Neuronal stem cell (in vitro differentiated cells): ENCODE measurements around the gene KCNA10.
A peak's percentile ranks its signal among the peaks of the same experiment; 100 is the strongest.

Source experiments
- DNase-seq: peaks from one replicate; pipeline ENCODE4 v3.0.0-alpha.2; 2013; ENCODE audit warnings: low spot score
- H2AFZ ChIP-seq: one replicate; pipeline ENCODE4 v1.6.1; 2013; ENCODE audit warnings: mild to moderate bottlenecking, low read length, inconsistent platforms
- H2AK5ac ChIP-seq: 2 replicates; pipeline ENCODE4 v1.6.1; 2013; ENCODE audit warnings: low read depth, mild to moderate bottlenecking, inconsistent platforms, low read length, moderate library complexity, mixed read lengths
- H2BK120ac ChIP-seq: 2 replicates; pipeline ENCODE4 v1.6.1; 2013; ENCODE audit warnings: low read depth, mild to moderate bottlenecking, inconsistent platforms, low read length, moderate library complexity, mixed read lengths
- H2BK12ac ChIP-seq: one replicate; pipeline ENCODE4 v1.6.1; 2013; ENCODE audit warnings: low read length, inconsistent platforms
- H2BK15ac ChIP-seq: 2 replicates; pipeline ENCODE4 v1.6.1; 2013; ENCODE audit warnings: mild to moderate bottlenecking, low read length, inconsistent platforms, mixed read lengths
- H2BK5ac ChIP-seq: one replicate; pipeline ENCODE4 v1.6.1; 2013; ENCODE audit warnings: inconsistent platforms, mild to moderate bottlenecking, low read length, moderate library complexity
- H3K14ac ChIP-seq: one replicate; pipeline ENCODE4 v1.6.1; 2013; ENCODE audit warnings: low read length, inconsistent platforms
- H3K18ac ChIP-seq: 2 replicates; pipeline ENCODE4 v1.6.1; 2013; ENCODE audit warnings: low read length, inconsistent platforms
- H3K23ac ChIP-seq: 2 replicates; pipeline ENCODE4 v1.6.1; 2013; ENCODE audit warnings: low read depth, mild to moderate bottlenecking, mixed read lengths, low read length, inconsistent platforms; ENCODE audit not compliant: poor library complexity
- H3K27ac ChIP-seq: replicated peaks from 3 replicates; pipeline ENCODE4 v1.5.1; 2013; ENCODE audit warnings: low read length, inconsistent platforms
- H3K27me3 ChIP-seq, 3 experiments: 2 replicates each; pipeline ENCODE4 v1.6.1; 2013; ENCODE audit warnings: low read length in 3 of 3, mild to moderate bottlenecking in 2 of 3, inconsistent platforms in 1 of 3, low read depth in 1 of 3, mixed read lengths in 1 of 3, moderate library complexity in 1 of 3; ENCODE audit not compliant: control insufficient read depth in 3 of 3, insufficient read depth in 3 of 3
- H3K36me3 ChIP-seq, 2 donors: replicated peaks in 1 of 2; 2 replicates each; pipeline ENCODE4 v1.6.1; 2013; ENCODE audit warnings: low read length in 2 of 2; ENCODE audit not compliant: control insufficient read depth in 2 of 2, insufficient read depth in 2 of 2
- H3K4ac ChIP-seq: 2 replicates; pipeline ENCODE4 v1.6.1; 2013; ENCODE audit warnings: inconsistent platforms, mild to moderate bottlenecking, low read length, moderate library complexity
- H3K4me1 ChIP-seq, 2 donors: 1 replicate in 1 of 2; 2 replicates in 1 of 2; pipeline ENCODE4 v1.6.1; 2013; ENCODE audit warnings: low read length in 2 of 2, low read depth in 1 of 2; ENCODE audit not compliant: control insufficient read depth in 2 of 2, insufficient read depth in 1 of 2
- H3K4me2 ChIP-seq: one replicate; pipeline ENCODE4 v1.6.1; 2013; ENCODE audit warnings: mild to moderate bottlenecking, low read length, inconsistent platforms; ENCODE audit not compliant: insufficient read depth, poor library complexity, severe bottlenecking
- H3K4me3 ChIP-seq, 2 donors: 2 replicates each; pipeline ENCODE4 v1.5.1; 2013; ENCODE audit warnings: low read length in 2 of 2, mild to moderate bottlenecking in 2 of 2, inconsistent platforms in 1 of 2, moderate library complexity in 1 of 2
- H3K79me1 ChIP-seq: one replicate; pipeline ENCODE4 v1.6.1; 2013; ENCODE audit warnings: low read depth, mild to moderate bottlenecking, inconsistent platforms, low read length, moderate library complexity
- H3K9ac ChIP-seq: one replicate; pipeline ENCODE4 v1.6.1; 2013; ENCODE audit warnings: mild to moderate bottlenecking, low read depth, low read length, inconsistent platforms; ENCODE audit not compliant: poor library complexity
- H3K9me3 ChIP-seq, 2 donors: replicated peaks in 1 of 2; 2 replicates each; pipeline versions ENCODE3 to v1.6.1; 2013; ENCODE audit warnings: low read length in 2 of 2, mild to moderate bottlenecking in 2 of 2, inconsistent platforms in 1 of 2, low read depth in 1 of 2, mixed read lengths in 1 of 2, moderate library complexity in 1 of 2; ENCODE audit not compliant: control insufficient read depth in 2 of 2, insufficient read depth in 1 of 2
- H4K8ac ChIP-seq: one replicate; pipeline ENCODE4 v1.6.1; 2013; ENCODE audit warnings: low read depth, mild to moderate bottlenecking, inconsistent platforms, low read length, moderate library complexity
- H4K91ac ChIP-seq: one replicate; pipeline ENCODE4 v1.6.1; 2013; ENCODE audit warnings: low read length, low read depth, mild to moderate bottlenecking, inconsistent platforms; ENCODE audit not compliant: poor library complexity
- WGBS, 2 donors: extraction: QIAGEN DNeasy Blood & Tissue Kit; methylation state at CpG; one replicate each; pipeline ENCODE4 v1.1.7; 2013; ENCODE audit warnings: missing lambda C conversion rate in 2 of 2, mixed read lengths in 1 of 2; ENCODE audit not compliant: insufficient read length in 2 of 2, insufficient replicate concordance in 1 of 2; ENCODE audit errors: extremely low coverage in 2 of 2; 5-methylcytosine and 5-hydroxymethylcytosine counted together

KCNA10 gene

DNA sequence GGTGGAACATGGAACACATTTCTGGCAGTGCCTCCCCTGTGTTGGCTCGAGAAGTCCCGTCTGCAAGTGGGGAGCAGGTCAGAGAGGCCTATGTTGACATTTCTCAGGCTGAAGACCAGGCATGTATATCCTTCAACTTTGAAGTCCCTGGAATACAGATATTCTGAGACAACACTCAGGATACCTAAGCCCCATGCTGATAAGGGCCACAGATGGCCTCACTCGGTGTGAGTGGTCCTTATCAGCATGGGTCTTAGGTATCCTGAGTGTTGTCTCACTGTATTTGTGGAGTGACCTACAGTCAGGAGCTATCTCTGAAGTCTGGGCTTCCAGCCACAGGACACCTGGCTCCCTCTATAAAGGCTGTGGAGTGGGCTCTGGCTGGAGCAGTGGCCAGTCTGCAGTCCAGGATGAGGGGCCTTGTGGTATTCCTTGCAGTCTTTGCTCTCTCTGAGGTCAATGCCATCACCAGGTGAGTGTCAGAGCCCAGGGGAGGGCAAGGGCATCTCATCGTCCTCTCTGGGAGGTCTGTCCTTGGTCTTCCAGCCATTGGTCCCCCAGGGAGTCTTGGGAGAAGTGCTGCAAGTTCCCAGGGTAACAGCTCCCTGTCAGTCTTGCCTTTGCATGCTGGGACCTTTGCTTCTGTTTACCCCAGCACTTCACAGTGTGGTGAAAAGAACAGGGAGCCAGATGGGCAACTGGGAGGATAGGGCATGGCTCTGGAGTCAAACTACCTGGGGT, 38.4 kb downstream of the KCNA10 start:
- no CpG with 5 or more reads among the region's 4 CpGs for WGBS, 2 donors
- peaks cover 0 to 50% (median 0%) of the 10 kb centered on the region in 3 experiments for H3K27me3 ChIP-seq
- peaks cover 0 to 11% of the 10 kb centered on the region in 2 donors for H3K4me1 ChIP-seq
- no peaks in the 10 kb centered on the region for H3K36me3 ChIP-seq
- H4K8ac ChIP-seq, result no peak overlapping the region
- H3K4me2 ChIP-seq, result no peak overlapping the region
- no peak overlapping the region for H3K4me3 ChIP-seq
- H2AFZ ChIP-seq, result no peak overlapping the region
- H4K91ac ChIP-seq, result no peak overlapping the region
- H3K9me3 ChIP-seq, result no peaks in the 10 kb centered on the region
- H3K18ac ChIP-seq, result no peak overlapping the region
- no peak overlapping the region for H2AK5ac ChIP-seq
- no peak overlapping the region for H2BK5ac ChIP-seq
- no peak overlapping the region for H2BK120ac ChIP-seq
- no peak overlapping the region for H3K14ac ChIP-seq
- H3K23ac ChIP-seq, result no peak overlapping the region
- H2BK12ac ChIP-seq, result no peak overlapping the region
- no peak for DNase-seq
- H3K27ac ChIP-seq, result no peak overlapping the region
- H2BK15ac ChIP-seq, result no peak overlapping the region
- no peak overlapping the region for H3K9ac ChIP-seq
- no peaks in the 10 kb centered on the region for H3K79me1 ChIP-seq
- no peak overlapping the region for H3K4ac ChIP-seq

DNA sequence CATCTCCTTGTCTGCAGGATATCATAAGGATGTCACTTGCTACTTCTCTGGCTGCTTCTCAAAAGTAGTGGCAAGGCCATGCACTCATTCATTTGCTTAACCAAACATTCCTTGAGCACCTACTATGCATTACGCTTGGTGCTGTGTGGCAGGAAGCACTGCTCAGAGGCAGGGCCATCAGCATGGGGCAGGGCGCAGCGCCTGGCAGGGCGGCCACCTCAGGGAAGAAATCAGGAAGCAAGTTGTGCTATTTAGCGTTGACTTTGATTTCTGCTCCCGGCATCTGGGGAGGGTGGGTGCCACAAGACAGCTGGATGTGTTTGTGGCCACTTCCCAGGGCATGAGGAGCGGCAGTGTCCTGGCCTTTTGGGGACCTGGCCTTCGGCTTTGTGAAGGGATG, 40.1 kb downstream of the KCNA10 start:
- WGBS, 2 donors, result no CpG with 5 or more reads among the region's 8 CpGs
- H3K27ac ChIP-seq, result no peak overlapping the region

DNA sequence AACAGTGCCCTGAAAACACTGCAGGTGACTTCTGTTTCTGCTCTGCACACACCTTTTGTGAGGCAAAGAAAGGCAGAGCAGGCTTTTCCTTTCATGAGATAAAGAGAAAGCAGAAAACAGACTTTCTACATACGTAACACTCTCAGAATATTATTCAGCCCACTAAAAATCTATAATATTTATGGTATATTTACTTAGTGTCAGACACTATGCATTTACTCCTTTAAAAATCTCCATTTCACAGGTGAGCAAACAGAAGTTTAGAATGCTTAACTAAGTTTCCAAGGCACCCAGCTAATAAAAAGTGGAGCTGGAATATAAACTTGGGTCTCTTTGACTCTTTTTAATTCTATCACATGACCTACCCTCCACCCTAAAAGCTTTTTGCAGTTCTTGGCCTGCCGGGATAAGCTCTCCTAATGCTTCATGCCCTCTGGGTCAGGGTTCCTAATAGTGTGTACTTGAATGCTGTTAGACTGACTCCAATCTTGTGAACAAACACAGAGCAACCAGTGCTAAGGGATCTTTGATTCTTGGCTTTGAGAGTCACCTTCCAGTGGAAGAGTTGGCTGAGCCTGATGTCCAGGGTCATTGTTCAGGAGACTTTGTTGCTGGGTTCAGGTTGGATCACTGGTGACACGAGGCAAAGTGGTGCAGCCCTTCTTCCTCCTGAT, 40.9 kb downstream of the KCNA10 start:
- Histone ChIP-seq H4K91ac (no peak overlapping the region), H3K4me2 (no peak overlapping the region), H3K18ac (no peak overlapping the region), H3K36me3 (no peaks in the 10 kb centered on the region), H3K9me3 (no peaks in the 10 kb centered on the region), H3K14ac (no peak overlapping the region), H3K4ac (no peak overlapping the region), H2AFZ (no peak overlapping the region), H3K79me1 (no peaks in the 10 kb centered on the region), H3K4me1 (peaks cover 0 to 11% of the 10 kb centered on the region in 2 donors), H2BK12ac (no peak overlapping the region), H3K9ac (no peak overlapping the region), H3K4me3 (no peak overlapping the region), H2BK120ac (no peak overlapping the region), H3K27ac (no peak overlapping the region), H3K23ac (no peak overlapping the region), H2BK15ac (no peak overlapping the region), H2BK5ac (no peak overlapping the region), H2AK5ac (no peak overlapping the region), H4K8ac (no peak overlapping the region), H3K27me3 (peaks cover 0 to 32% (median 0%) of the 10 kb centered on the region in 3 experiments)
- DNase-seq, result no peak
- no CpG with 5 or more reads among the region's 3 CpGs for WGBS, 2 donors

More for the DNA sequence above, 40.1 kb downstream of the KCNA10 start:
- Histone ChIP-seq H2BK15ac (no peak overlapping the region), H4K8ac (no peak overlapping the region), H3K9ac (no peak overlapping the region), H4K91ac (no peak overlapping the region), H3K4me1 (peaks cover 0 to 11% of the 10 kb centered on the region in 2 donors), H3K4ac (no peak overlapping the region), H3K4me2 (no peak overlapping the region), H2AFZ (no peak overlapping the region), H3K4me3 (no peak overlapping the region), H3K79me1 (no peaks in the 10 kb centered on the region), H3K23ac (no peak overlapping the region), H2BK12ac (no peak overlapping the region), H3K18ac (no peak overlapping the region), H3K9me3 (no peaks in the 10 kb centered on the region), H2BK120ac (no peak overlapping the region), H3K27me3 (peaks cover 0 to 38% (median 0%) of the 10 kb centered on the region in 3 experiments), H3K14ac (no peak overlapping the region), H2AK5ac (no peak overlapping the region), H3K36me3 (no peaks in the 10 kb centered on the region), H2BK5ac (no peak overlapping the region)
- no peak for DNase-seq

DNA sequence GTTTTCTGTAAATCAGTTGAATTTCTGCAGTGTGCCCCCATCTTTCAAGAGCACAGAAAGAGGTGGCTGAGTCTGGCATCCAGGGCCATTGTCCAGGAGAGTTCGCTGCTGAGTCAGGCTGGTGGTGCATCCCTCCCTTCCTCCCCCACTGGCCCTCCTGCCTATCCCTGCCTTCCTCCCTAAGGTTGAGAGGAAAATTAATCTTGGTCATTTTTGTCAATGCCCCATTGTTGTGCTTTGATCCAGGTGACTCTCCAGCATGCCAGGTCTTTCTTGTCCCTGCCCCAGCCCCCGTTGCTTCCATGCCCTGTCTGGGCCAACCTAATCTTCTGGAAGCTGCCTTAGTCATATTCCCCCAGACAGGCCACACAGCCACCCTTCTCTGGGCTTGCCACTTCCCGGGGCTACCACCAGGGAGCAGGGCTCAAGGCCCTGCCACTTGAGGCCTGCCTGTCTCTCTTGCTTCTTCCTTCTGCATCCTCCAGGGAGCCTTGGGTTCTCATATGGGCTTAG, 41.5 kb downstream of the KCNA10 start:
- Histone ChIP-seq H3K9me3 (no peaks in the 10 kb centered on the region), H3K4me3 (no peak overlapping the region), H3K4ac (no peak overlapping the region), H3K23ac (no peak overlapping the region), H2BK5ac (no peak overlapping the region), H3K36me3 (no peaks in the 10 kb centered on the region), H2AFZ (no peak overlapping the region), H3K79me1 (no peaks in the 10 kb centered on the region), H3K4me2 (no peak overlapping the region), H2AK5ac (no peak overlapping the region), H4K91ac (peak overlapping the region; percentile 54), H2BK15ac (no peak overlapping the region), H3K18ac (no peak overlapping the region), H3K9ac (peak overlapping the region; percentile 24), H3K27ac (no peak overlapping the region), H2BK120ac (no peak overlapping the region), H4K8ac (no peak overlapping the region), H3K4me1 (peaks cover 0 to 7% of the 10 kb centered on the region in 2 donors), H3K14ac (no peak overlapping the region), H2BK12ac (no peak overlapping the region), H3K27me3 (peaks cover 0 to 27% (median 0%) of the 10 kb centered on the region in 3 experiments)
- WGBS, 2 donors, result no CpG with 5 or more reads among the region's 3 CpGs
- no peak for DNase-seq
